NB4 (cell line): ENCODE results near the gene POGK.

Experiments
- CTCF ChIP-seq: IDR thresholded peaks from one replicate; pipeline ENCODE4 v1.5.1; 2012; ENCODE audit warnings: low read depth, low read length
- POLR2A ChIP-seq: IDR thresholded peaks from 2 replicates; pipeline ENCODE4 v1.6.1; 2011; ENCODE audit warnings: mild to moderate bottlenecking; ENCODE audit not compliant: insufficient read length; ENCODE audit errors: extremely low read depth

- no peak for TF ChIP-seq CTCF
- TF ChIP-seq POLR2A, result no peak
Measured at GRCh38 chr1:166884040-166884642, 44.9 kb downstream of the POGK start.
